Measurements from ENCODE around the gene TRAF2.

TRAF2 gene

GRCh38 chr9:136913701-136914438 is 27.6 kb downstream of the TRAF2 start:
- DNase-seq, result no peak

- DNase-seq, result no peak
Measured at GRCh38 chr9:136915632-136916329, 29.5 kb downstream of the TRAF2 start.

DNA sequence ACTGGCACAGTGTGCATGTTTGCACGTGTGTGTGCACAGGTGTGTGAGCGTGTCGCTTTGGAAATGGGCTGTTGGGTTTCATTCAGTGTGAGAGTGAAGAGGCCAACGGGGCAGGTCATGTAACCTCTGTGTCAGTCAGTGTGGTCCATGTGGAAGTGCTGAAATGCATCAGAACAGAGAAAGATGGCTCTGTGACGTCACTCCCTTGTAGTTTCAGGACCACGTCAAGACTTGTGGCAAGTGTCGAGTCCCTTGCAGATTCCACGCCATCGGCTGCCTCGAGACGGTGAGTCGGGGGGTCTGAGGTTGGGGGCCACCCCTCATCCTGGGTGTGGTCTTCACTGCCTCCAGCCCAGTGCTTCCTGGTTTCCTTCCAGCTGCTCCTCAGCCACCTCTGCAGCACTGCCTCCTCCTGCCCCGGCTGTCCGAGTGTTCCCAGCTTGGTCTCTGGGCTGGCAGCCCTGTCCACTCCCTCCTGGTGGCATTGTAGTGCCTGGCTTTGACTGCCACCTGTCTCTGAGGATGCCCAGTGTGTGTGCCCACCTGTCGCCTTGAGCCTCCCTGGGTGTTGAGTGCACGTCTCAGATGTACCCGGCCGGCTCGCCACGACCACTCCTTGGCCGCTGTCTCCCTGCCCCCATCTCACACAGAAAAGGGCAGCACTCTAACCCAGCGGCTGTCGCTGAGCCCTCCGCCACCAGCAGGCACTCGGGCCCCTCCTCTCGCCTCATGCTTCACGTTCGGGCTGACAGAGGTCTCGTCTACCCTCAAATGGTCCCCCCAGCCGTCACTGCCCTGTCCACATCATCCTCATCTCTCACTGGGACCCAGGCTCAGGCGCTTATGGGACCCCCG is 30.2 kb downstream of the TRAF2 start:
- DNase-seq, result no peak

DNA sequence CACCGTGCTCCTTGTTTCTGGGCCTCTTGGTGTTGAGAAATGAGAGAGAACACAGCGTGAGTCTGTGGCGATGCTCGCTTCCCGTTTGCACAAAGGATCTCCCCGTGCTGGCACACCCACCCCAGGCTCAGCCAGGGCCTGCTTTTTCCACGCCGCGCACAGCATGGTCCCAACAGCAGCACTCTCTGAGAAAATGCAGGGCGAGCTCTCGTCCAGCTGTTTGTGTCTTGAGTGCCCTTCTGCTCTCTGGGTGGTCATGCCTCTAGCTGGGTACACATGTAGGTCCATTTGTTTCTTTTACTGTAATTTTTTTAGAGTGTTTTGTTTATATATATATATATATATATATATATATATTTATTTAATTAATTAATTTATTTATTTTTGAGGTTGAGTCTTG is 31.6 kb downstream of the TRAF2 start:
- no peak for DNase-seq

DNA sequence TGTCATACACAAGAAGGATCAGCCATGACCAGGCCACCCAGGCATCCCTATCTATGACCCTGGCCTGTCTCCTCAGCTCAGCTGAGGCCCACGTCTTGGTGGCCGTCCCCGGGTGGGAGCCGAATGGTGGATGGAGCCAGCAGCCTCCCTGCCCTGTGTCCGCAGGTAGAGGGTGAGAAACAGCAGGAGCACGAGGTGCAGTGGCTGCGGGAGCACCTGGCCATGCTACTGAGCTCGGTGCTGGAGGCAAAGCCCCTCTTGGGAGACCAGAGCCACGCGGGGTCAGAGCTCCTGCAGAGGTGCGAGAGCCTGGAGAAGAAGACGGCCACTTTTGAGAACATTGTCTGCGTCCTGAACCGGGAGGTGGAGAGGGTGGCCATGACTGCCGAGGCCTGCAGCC is 33.8 kb downstream of the TRAF2 start:
- DNase-seq, result no peak

DNA sequence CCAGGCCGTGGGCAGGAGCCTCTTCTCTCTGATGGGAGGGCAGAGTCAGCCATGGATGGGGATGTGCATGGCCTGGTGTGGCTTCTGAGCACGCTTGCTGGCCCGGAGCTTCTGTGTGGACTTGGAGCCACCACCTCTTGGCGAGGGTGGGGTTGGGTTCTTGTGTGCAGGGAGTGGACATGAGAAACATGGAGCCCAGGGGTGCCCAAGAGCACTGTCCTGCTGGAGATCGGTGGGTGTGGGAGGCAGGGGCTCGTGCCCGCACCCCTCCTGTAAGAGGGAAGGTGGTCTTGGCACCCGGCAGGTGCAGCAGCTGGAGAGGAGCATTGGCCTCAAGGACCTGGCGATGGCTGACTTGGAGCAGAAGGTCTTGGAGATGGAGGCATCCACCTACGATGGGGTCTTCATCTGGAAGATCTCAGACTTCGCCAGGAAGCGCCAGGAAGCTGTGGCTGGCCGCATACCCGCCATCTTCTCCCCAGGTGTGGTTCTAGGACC is 34.5 kb downstream of the TRAF2 start:
- no peak for DNase-seq

DNA sequence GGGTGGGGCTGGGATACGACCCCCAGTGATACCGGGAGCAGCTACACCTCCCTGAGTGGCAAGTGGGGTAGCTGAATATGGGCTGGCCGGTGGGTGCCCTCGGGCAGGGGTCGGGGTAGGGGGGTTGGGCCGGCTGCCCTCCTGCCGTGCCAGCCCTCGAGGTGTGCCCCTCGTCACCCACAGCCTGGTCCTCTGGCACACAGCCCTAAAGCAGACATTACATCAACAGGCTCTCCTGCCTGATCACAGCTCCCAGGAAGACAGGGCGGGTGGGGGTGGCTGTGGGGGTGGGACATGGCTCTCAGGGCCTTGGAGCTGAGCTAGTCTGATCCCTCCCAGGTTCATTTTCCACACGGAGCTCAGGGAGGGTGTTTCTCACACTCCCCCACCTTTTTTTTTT is 35.0 kb downstream of the TRAF2 start:
- no peak for DNase-seq

- DNase-seq, result no peak
Measured at GRCh38 chr9:136921718-136922117, 35.4 kb downstream of the TRAF2 start.

GRCh38 chr9:136922540-136922939 is 36.2 kb downstream of the TRAF2 start:
- DNase-seq, result no peak

GRCh38 chr9:136923881-136924280 is 37.6 kb downstream of the TRAF2 start:
- DNase-seq, result no peak

GRCh38 chr9:136925414-136926153 is 39.3 kb downstream of the TRAF2 start:
- DNase-seq, result no peak

- no peak for DNase-seq
Measured at GRCh38 chr9:136926154-136926704, 39.9 kb downstream of the TRAF2 start.

DNA sequence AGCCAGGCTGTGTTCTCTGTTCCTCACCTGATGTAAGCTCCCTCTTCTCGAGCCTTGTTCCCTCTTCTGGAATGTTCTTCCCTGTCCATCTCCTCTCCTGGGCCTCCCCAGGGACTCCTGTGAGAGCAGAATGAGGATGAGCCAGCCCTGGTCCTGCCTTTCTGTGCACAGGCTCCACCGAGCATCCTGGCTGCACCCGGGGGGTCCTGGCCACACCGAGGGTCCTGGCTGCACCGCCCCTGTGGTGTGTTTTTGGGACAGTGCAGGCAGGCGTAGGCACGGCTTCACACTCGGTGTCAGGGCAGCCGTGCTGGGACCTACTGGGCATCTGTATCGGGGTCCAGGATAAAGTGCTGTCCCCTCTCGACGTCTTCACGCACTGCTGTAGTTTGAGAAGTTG is 40.4 kb downstream of the TRAF2 start:
- no peak for DNase-seq

GRCh38 chr9:136927343-136928271 is 41.3 kb downstream of the TRAF2 start:
- DNase-seq, result no peak

- DNase-seq, result no peak
Measured at GRCh38 chr9:136928591-136928990, 42.3 kb downstream of the TRAF2 start.

DNA sequence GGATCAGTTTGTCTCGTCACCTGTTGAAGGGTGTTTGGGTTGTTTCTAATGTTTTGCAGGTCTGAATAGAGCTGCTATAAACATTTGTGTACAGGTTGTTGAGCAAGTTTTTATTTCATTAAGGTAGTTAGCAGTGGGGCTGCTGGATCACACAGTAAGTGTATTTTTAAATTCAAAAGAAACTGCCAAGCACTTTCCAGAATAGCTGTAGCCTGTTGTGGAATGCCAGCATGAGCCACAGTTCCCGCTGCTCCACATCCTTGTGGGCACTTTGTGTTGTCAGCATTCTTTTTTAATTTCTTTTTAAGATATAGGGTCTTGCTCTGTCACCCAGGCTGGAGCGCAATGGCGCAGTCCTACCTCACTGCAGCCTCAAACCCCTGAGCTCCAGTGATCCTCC is 43.7 kb downstream of the TRAF2 start:
- DNase-seq, result no peak

DNA sequence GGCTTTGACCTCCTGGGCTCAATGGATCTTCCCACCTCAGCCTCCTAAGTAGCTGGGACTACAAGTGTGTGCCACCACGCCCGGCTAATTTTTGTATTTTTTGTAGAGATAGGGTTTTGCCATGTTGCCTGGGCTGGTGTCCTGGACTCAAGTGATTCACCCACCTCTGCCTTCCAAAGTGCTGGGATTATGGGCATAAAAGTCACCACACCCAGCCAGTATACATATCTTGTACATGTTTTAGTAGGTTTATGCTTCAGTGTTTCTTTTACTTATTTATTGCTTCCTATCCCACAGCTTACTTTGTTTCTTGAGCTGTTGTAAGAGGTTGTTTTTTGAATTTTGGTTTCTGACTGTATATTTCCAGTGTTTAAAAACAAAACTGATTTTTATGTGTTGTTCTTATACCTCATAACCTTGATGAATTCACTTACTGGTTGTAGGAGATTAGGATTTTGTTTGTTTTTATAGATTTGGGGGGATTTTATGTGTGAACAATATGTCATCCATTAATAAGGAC is 45.4 kb downstream of the TRAF2 start:
- DNase-seq, result no peak

- no peak for DNase-seq
Measured at GRCh38 chr9:136934277-136934676, 48.0 kb downstream of the TRAF2 start.

DNA sequence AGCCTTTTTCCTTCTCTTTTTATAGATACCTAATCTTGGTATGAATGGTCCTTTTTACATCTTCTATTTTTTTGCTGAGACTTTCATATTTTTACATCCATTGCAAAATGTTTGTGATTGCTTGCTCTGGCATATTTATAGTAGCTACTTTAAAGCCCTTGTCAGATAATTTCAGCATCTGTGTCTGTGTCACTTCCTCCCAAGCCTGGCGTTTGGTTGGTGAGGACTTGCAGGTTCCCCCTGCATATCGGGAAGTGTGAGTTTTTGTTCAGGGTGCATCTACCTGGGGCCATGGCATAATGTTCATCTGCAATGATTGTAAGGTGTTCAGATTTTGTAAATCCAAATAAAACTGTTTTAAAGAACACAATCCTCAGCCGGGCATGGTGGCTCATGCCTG is 49.3 kb downstream of the TRAF2 start:
- no peak for DNase-seq

DNA sequence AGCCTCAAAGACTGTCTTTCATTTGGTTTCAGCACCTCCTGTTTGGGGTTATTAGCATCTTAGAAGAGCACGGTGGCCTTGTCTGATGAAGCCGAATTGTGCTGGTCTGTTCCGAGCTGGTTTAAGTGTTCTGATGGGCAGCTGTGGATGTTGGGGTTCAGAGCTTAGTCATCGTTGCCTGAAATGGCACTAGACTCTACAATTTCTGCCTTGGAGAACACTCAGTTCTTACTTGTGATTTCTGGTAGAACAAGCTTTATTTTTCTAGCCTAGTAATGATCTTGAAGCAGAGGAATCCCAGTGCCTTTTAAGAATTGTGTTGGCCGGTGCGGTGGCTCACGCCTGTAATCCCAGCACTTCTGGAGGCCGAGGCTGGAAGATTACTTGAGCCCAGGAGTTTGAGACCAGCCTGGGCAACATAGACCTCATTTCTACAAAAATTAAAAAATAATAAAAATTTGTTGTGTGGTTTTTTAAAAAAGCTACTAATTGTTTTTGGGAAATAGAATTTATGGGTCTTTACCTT is 50.4 kb downstream of the TRAF2 start:
- DNase-seq, result no peak

Data from NCI-H1048 (cell line).